Stimulated activated CD4-positive, alpha-beta T cell treated with anti-CD3 and anti-CD28 coated beads, TNF-alpha, amount 100 ng/mL, for 1 hour (primary cell): ENCODE data around the gene STOML3.
"Not testable (repeated sequence)": the region's sequence is repeated elsewhere in the genome, so short reads cannot be mapped to it uniquely, and the experiment has no call there.

Experiments
- DNase-seq, 3 donors: peaks; one replicate each; pipeline ENCODE4 v3.0.0-alpha.2; 2020; ENCODE audit warnings: low read depth in 3 of 3, low spot score in 1 of 3

STOML3 gene

DNA sequence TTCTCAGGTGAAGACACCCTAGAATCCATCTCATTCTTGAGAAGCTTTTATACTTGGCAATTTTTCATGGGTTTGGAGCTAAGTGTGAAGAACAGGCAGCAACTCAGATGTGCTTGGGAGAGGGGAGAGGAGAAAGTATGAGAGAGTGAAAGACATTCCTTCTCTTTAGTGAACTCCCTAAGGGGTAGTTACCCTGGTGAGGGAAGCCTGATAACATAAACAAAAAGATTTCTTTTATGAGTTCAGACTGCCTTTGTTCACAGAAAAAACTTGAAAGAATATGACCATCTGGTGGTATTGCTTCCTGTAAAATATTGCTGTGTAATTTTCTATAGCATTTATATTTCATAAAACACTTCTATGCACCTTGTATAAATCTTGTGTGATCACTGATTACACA lies at the start of gene STOML3:
Gene STOML3, minus strand, starts transcription at position 139 of the 400 bp plus-strand sequence. Its CDS starts 110 bp downstream, at position 29.
- DNase-seq = no peak

DNA sequence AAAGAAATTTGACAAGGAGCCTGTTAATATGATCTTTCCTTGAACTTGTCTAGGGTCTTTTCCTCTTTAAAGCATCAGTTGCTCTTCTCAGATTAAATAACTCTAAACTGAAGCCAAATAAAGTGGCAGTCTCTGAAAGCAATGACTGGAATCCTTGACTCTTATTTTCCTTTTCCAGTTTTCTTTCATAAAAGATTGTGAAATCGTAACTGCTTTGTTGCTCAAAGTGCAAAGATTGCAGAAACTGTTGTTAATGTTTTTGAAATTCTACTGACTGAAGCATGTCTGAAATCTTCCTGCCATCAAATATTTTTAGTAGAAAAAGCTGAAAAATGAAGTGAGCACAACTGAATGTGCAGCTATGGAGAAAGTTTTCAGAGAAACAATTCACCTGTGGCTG lies 49.6 kb upstream of the STOML3 start:
- DNase-seq = no peak

- no peak for DNase-seq
Observed at GRCh38 chr13:39039041-39039440, 48.4 kb upstream of the STOML3 start.

- DNase-seq = peak in 1 of 3 donors; percentile 18
Observed at GRCh38 chr13:39038569-39039030, 48.0 kb upstream of the STOML3 start.

DNA sequence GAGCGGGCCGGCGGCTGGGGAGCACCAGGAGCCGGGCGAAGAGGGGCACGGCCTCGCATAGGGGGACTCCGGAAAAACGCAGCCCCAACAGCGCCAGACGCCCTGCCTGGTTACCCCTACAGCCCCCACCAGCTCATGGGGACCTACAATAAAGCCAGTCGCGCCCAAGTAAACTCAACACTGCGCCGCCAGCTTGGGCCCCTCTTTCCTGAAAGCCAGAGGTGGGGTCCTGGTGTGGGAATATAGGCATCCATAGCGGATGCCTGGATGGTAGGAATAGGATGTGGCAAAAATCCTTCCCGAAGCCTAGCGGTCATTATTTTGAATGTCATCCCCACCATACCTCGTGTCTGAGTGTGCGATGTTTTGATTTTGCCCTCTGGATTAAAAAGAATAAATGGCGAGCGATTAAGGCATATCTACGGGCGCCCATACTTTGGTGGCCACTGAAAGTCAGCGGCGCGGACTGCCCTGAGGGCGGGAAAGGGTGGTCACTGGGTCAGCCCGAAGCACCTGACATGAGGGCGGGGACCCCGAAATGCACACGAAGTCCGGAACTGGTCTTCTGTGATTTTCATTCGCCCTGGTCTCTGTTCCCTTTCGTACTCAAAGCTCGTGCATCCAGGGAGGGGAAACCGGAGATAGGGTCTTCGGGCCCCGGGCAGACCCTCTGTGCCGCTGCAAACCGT lies 47.4 kb upstream of the STOML3 start, which contains the start of the genes NHLRC3 and PROSER1:
Gene NHLRC3, plus strand, starts transcription at position 577 of the 689 bp plus-strand sequence. CDS start 184 bp downstream, outside the sequence.
Gene PROSER1, minus strand, starts transcription at position 210 of the 689 bp plus-strand sequence. CDS start 847 bp downstream, outside the sequence.
- peak; percentile 47 to 64 (median 56) for DNase-seq

GRCh38 chr13:39037410-39037879 lies 46.8 kb upstream of the STOML3 start:
- DNase-seq = no peak

GRCh38 chr13:39036212-39036611 lies 45.6 kb upstream of the STOML3 start:
- no peak for DNase-seq

DNA sequence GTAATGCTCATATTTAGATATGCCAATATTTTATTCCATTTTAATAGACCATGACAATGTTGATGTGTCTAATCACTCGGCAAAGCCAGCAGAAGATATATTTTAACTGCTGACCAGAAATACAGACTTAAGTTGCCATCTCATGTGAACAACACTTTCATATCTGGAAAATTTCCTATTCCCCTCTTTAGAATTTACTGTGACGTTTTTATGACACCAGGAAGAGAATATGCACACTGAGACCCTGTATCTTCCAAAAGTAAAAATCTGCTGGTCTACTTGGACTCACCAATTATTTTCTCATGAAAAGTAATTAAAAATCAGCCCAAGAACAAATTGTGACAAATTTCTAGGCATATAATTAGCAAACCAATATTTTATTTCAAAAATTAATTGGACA lies 45.2 kb upstream of the STOML3 start:
- DNase-seq = no peak

DNA sequence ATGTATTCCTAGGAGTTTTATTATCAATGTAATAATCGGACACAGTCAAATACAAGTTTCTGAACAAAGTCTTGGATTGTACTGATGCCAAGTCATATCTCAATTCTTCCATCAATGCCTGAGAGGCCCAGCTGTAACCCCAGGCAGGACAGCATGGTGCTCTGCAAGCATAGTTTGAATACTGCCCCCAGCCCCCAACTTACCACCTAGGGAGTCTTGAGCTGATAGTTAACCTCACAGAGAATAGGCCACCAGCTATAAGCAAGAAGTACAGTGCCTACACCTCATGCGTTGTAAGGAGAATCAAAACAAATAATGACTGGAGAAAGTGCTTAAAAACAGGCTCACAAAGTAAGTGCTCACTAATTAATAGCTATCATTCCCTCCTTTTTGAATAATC lies 44.6 kb upstream of the STOML3 start:
- no peak for DNase-seq

GRCh38 chr13:39034085-39034484 lies 43.5 kb upstream of the STOML3 start:
- no peak for DNase-seq

GRCh38 chr13:39032150-39032549 lies 41.5 kb upstream of the STOML3 start:
- no peak for DNase-seq

DNA sequence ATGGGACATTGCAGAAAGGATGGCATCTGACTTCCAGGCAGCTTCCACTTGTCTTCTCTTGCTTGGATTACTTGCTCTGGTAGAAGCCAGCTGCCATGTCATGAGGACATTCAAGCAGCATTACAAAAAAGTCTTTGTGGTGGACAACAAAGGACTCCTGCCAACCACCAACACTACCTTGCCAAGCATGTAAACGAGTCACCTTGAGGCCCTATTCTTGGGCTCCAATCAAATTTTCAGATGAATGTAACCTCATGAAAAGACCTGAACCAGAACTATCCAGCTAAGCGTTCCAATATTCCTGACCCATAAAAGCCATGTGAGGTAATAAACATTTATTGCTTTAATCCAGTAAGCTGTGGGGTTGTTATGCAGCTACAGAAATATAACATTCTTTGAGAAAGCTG lies 34.8 kb upstream of the STOML3 start:
- DNase-seq = no peak

GRCh38 chr13:39023761-39024160 lies 33.1 kb upstream of the STOML3 start:
- no peak for DNase-seq

GRCh38 chr13:39023316-39023715 lies 32.7 kb upstream of the STOML3 start:
- no peak for DNase-seq

GRCh38 chr13:39020853-39021462 lies 30.3 kb upstream of the STOML3 start:
- DNase-seq = no peak

DNA sequence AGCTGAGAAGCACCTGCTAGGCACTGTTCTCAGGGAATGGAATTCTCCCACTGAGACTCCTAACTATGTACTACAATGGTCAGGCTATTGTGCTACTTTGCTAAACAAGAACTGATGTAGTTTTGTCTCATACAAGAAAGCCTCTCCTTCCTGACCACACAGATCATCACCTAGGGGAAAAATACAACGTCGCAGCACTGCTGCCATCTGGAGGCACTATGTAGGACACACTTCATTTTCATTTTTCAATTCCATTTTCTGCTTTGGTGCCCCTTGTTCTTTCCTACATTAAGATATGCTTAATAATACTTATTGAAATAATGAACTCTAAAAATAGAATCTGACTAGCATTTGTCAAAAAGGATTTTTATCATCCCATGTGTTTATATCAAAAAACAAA lies 26.2 kb upstream of the STOML3 start:
- DNase-seq = no peak

DNA sequence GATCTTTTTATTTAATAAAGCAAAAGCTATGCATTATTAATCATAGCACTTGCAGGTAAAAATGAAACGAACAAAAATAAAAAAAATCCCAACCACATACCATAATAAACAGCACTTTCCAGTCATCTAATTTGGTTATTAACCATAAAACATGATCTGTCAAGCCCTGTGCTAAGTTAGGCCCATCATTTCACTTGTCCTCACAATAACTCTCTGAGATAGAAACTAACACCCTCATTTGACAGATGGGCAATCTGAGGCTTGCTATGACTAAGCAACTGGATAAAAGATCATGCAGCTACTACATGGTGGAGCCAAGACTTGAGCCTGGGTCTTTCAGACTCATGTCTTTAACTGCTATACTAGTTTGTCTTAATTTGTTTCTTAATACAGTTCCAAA lies 25.5 kb upstream of the STOML3 start:
- no peak for DNase-seq

DNA sequence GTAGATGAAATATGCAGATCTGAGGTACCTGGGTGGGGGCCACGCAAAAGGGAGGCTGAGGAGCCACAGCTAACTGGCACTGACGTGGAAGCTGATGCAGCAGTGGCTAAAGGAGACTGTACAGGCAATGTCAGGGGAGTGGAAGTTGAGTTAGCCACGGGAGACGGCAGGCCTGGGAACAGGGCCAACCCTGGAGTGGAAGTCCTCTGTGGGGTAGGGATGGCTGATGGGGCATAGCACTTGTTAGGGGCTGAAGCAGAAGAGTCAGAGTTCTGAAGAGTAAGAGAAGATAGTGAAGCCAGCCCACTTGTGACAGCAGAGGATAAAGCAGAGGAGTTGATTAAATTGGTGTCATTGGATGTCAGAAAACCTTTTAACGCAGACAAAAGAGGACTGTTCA lies 22.8 kb upstream of the STOML3 start:
- no peak for DNase-seq

- DNase-seq = no peak
Observed at GRCh38 chr13:39012608-39013007, 22.0 kb upstream of the STOML3 start.

DNA sequence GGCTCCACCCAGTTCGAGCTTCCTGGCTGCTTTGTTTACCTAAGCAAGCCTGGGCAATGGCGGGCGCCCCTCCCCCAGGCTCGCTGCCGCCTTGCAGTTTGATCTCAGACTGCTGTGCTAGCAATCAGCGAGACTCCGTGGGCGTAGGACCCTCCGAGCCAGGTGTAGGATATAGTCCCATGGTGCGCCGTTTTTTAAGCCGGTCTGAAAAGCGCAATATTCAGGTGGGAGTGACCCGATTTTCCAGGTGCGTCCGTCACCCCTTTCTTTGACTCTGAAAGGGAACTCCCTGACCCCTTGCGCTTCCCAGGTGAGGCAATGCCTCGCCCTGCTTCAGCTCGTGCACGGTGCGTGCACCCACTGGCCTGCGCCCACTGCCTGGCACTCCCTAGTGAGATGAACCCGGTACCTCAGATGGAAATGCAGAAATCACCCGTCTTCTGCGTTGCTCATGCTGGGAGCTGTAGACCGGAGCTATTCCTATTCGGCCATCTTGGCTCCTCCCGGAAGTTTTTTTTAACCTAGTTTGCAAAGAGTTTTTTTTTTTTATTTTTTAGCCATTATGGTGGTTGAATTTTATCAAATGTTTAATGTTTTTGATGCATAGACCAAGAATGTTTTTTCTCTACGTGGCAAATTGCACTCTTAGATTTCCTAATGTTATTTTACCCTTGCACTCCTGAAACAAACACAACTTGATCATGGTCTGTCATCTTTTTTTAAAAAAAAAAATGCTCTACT lies 15.9 kb upstream of the STOML3 start:
- not testable (repeated sequence) for DNase-seq

DNA sequence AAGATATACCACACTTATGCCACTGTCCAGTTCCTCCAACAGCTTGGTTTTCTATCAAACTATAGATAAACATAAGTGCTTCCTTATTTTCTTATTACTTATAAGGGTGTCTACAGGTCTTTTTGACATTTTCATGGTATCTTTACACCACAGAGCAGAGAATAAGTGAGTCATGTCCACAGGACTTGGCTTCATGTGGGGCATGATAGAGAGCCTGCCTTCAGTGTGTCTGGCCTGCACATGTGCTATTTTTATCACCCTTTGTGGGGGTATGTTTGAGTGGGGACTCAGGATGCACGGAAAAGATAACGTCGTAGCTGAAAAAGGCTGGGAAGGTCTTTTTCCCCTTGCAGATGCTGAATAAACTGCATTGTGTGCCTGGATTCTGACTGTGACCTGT lies 8.1 kb upstream of the STOML3 start:
- DNase-seq = no peak

- DNase-seq = no peak
Observed at GRCh38 chr13:38993381-38993780, 2.8 kb upstream of the STOML3 start.
